Kidney epithelial cell (primary cell): ENCODE results near the gene RERE. TPM values are rescaled to one million over a fixed set of nuclear protein-coding genes. Genes with fewer than 3 reads are reported as not detected.

Source experiments
- DNase-seq: peaks from one replicate; pipeline ENCODE4 v3.0.0-alpha.2; 2010; ENCODE audit warnings: low read depth
- H3K27me3 ChIP-seq: 2 replicates; pipeline ENCODE4 v1.6.0; 2011; ENCODE audit warnings: low read length; ENCODE audit not compliant: control insufficient read depth, insufficient read depth
- H3K36me3 ChIP-seq: 2 replicates; pipeline ENCODE4 v1.5.1; 2011; ENCODE audit warnings: low read length; ENCODE audit not compliant: control insufficient read depth, insufficient read depth
- H3K4me3 ChIP-seq: 2 replicates; pipeline ENCODE4 v1.5.1; 2011; ENCODE audit warnings: low read depth, mild to moderate bottlenecking, control low read depth, low read length
- total RNA-seq: library from RNA; depleted of rRNA; stranded (reverse); fragments of >200 nt; gene quantifications from 2 replicates; pipeline ENCODE4 v1.2.3, GENCODE V29; 2015
- TF ChIP-seq, protein P1 (sequence below): IDR thresholded peaks from 2 replicates; pipeline ENCODE4 v1.5.1; 2011; ENCODE audit warnings: mild to moderate bottlenecking, moderate library complexity, low read length, control low read depth, inconsistent platforms; ENCODE audit not compliant: insufficient read depth, poor library complexity, severe bottlenecking

Gene RERE
- total RNA-seq, 1 donor from 2014 or later = 47.5 TPM

DNA sequence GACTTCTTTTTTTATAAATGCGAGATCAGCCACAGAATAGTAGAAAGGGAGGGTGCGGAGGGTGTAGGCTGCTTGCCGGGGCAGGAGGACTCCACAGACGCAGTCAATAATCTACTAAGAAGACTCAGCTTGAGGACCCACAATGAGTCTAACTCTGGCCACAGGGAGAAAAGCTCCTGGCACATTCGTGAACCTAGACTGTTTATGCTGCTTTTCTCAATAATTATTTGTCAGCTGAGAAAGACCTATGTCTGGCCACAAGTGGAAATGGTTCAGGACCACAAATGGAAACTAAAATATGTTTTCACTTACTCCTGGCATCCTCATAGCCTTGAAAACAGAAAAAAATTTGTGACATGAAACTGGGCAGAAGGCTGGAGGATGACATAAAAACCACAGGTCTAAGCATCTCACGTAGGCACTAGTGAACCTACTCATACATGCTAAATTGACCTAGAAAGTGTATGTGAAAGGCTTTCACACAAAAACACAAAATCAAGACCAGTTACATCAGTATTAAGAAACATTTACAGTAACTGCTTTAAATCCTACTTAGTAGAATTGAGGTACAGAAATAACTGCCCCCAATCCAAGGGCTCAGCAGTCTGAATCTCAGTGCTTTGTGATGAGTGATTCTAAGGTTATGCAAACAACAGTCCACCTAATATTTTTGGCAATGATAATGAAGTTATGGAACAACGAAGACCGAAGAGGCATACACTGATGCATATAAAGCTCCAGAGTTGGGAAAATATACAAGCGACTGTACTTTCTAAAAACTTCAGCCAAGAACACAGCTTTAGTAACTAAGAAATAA is 340.1 kb downstream of the RERE start:
- TF ChIP-seq, protein P1, sequence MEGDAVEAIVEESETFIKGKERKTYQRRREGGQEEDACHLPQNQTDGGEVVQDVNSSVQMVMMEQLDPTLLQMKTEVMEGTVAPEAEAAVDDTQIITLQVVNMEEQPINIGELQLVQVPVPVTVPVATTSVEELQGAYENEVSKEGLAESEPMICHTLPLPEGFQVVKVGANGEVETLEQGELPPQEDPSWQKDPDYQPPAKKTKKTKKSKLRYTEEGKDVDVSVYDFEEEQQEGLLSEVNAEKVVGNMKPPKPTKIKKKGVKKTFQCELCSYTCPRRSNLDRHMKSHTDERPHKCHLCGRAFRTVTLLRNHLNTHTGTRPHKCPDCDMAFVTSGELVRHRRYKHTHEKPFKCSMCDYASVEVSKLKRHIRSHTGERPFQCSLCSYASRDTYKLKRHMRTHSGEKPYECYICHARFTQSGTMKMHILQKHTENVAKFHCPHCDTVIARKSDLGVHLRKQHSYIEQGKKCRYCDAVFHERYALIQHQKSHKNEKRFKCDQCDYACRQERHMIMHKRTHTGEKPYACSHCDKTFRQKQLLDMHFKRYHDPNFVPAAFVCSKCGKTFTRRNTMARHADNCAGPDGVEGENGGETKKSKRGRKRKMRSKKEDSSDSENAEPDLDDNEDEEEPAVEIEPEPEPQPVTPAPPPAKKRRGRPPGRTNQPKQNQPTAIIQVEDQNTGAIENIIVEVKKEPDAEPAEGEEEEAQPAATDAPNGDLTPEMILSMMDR = no peak
- Histone ChIP-seq H3K27me3 (no peaks in the 10 kb centered on the region), H3K4me3 (no peak overlapping the region), H3K36me3 (no peaks in the 10 kb centered on the region)
- DNase-seq = no peak

DNA sequence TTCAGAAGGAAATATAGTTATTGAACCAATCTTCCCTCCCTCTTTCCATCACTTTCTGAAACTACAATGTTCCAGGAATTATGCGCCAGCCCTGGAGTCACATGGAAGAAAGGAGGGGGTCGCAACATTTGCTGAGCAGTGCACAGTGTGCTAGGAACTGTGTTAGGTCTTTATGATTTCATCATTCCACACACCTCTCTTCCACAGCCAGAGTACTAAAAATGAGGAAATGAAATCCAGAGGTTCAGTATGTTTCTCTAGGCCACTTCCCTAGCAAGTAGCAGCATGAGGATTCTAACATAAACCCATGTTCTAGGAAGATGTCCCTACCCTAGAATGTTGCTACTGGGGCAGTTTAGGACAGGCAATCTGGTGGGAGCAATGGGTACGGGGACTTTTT is 341.4 kb downstream of the RERE start:
- TF ChIP-seq, protein P1 = no peak
- H3K36me3 ChIP-seq = no peaks in the 10 kb centered on the region
- H3K27me3 ChIP-seq = no peaks in the 10 kb centered on the region
- H3K4me3 ChIP-seq = no peak overlapping the region
- no peak for DNase-seq

DNA sequence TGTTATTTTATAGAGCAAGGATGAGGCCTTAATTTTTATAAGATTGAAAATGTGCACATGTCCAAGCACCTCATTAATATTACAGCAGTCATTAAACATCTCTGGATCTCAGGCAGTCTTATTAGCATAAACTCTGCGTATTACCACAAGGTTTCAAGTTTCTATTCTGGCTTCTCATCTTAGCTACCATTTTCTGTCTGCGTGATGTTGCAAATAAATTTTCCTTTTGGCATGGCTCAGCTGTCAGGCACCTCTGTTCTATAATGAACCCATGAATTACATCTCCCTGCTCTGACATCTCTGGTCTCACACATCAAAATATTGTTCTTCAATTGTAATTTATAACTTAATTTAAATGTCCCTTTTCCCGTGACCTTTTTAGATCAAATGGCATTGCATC is 343.1 kb downstream of the RERE start:
- Histone ChIP-seq H3K27me3 (no peaks in the 10 kb centered on the region), H3K4me3 (no peak overlapping the region), H3K36me3 (no peaks in the 10 kb centered on the region)
- no peak for DNase-seq
- TF ChIP-seq, protein P1 = no peak

DNA sequence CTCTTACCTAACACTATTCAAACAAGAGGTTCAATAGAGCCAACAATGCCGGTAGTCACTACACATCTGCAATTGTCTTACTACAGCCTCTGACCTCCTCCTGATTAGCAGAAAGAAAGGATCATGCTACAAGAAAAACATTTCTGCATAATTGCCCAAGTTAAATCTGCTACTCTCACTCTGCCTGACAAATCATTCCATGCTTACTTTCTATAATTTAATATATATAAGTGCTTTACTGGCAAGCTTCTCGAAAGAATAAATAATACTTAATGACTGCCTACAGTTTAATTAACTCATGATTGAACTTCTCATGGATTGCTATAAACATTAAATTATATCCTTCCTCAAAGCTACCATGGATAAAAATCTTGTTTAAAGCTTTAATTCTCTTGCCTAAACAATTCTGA is 343.5 kb downstream of the RERE start:
- H3K27me3 ChIP-seq = no peaks in the 10 kb centered on the region
- no peaks in the 10 kb centered on the region for H3K36me3 ChIP-seq
- DNase-seq = no peak
- no peak overlapping the region for H3K4me3 ChIP-seq
- TF ChIP-seq, protein P1 = no peak

DNA sequence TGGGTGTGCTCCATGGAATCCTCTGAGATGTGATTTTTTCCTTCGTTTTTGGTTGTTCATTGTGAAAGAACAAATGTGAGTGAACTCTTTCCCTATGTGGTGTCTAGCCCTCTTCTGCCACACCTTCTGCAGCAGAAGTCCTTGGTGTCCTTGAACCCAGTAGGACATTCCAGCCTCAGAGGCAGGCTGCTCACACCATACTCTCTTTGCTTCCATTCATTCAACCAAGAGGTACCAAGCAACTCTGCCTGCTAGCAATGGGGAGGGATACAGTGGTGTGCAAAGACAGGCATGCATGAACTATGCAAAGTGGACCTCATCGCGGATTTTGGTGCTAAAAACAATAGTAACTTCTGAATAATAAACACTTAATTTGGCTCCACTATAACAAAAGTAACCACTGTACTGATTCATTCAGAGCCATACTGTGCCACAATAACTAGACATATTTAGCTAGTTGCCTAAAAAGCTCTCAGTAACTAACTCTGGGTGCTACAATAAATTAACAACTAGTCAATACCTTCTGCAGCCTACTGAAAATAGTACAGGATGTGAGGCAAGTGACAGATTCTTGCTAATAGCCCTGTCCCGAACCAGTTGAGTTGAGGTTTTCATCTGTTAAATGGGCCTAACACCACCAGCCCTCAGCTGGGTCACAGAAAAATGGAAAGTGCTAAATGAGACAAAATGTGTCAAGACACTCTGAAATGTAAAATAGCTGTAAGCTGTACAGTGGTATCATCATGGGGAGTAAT is 344.1 kb downstream of the RERE start:
- no peak overlapping the region for H3K4me3 ChIP-seq
- H3K27me3 ChIP-seq = no peaks in the 10 kb centered on the region
- no peaks in the 10 kb centered on the region for H3K36me3 ChIP-seq
- TF ChIP-seq, protein P1 = no peak
- no peak for DNase-seq

DNA sequence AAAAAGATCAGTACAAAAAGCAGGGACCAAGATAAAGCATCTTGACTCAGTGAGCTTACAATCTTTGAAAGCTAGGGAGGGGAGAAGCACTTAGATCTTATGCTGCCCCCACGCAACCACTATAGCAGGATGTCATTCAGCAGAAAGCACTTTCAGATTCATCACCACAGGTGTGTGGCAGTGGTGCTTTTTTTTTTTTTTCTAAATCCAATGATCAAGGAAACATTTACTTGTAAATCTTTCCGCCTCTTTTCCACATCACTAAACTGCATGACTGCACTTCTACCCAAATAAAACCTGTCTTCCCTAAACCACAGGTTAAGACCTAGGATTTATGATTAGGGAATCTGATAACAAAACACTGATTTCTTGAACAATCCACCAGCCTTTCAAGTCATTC is 344.8 kb downstream of the RERE start:
- TF ChIP-seq, protein P1 = no peak
- DNase-seq = no peak
- Histone ChIP-seq H3K4me3 (no peak overlapping the region), H3K27me3 (no peaks in the 10 kb centered on the region), H3K36me3 (no peaks in the 10 kb centered on the region)
